Neural cell (in vitro differentiated cells): ENCODE data around the gene RPAP2.

Experiments
- CTCF ChIP-seq: fragments of 450-650 bp; IDR thresholded peaks from 2 replicates; pipeline ENCODE4 v1.5.1; 2014; ENCODE audit warnings: antibody characterized with exemption, mild to moderate bottlenecking, moderate library complexity; ENCODE audit not compliant: poor library complexity, severe bottlenecking
- EP300 ChIP-seq: fragments of 450-650 bp; conservative IDR thresholded peaks from 2 replicates; pipeline ENCODE4 v1.6.1; 2014; ENCODE audit warnings: antibody characterized with exemption, mild to moderate bottlenecking, moderate library complexity; ENCODE audit not compliant: poor library complexity, severe bottlenecking
- EZH2 ChIP-seq: fragments of 200-600, 300-800 bp; shearing (Covaris generic), sonication (generic); IDR thresholded peaks from 2 replicates; pipeline ENCODE4 v1.6.1; 2014; ENCODE audit warnings: antibody characterized with exemption, low read length, borderline replicate concordance, mild to moderate bottlenecking; ENCODE audit not compliant: insufficient read depth, poor library complexity, severe bottlenecking
- MXI1 ChIP-seq: fragments of 450-650 bp; conservative IDR thresholded peaks from 2 replicates; pipeline ENCODE4 v1.6.1; 2014; ENCODE audit warnings: antibody characterized with exemption, mild to moderate bottlenecking; ENCODE audit not compliant: poor library complexity, severe bottlenecking
- POLR2AphosphoS5 ChIP-seq: IDR thresholded peaks from 2 replicates; pipeline ENCODE4 v1.6.1; 2012
- REST ChIP-seq: IDR thresholded peaks from 2 replicates; pipeline ENCODE4 v1.6.1; 2012; ENCODE audit warnings: borderline replicate concordance
- SMC3 ChIP-seq: fragments of 450-650 bp; conservative IDR thresholded peaks from 2 replicates; pipeline ENCODE4 v1.6.1; 2014; ENCODE audit warnings: antibody characterized with exemption, mild to moderate bottlenecking, moderate library complexity; ENCODE audit not compliant: poor library complexity
- TAF1 ChIP-seq: IDR thresholded peaks from 2 replicates; pipeline ENCODE4 v1.6.1; 2012; ENCODE audit warnings: low read depth

- TF ChIP-seq SMC3, result no peak
- TF ChIP-seq CTCF, result no peak
- TF ChIP-seq POLR2AphosphoS5, result no peak
- no peak for TF ChIP-seq TAF1
- TF ChIP-seq EP300, result no peak
- no peak for TF ChIP-seq EZH2
- no peak for TF ChIP-seq MXI1
- TF ChIP-seq REST, result no peak
Measured at GRCh38 chr1:92276082-92276481, 22.8 kb upstream of the RPAP2 start.
